ENCODE data around the gene MRTFA. TPM values are rescaled to one million over a fixed set of nuclear protein-coding genes. Genes with fewer than 3 reads are reported as not detected.

The MRTFA gene
- total RNA-seq, 1 donor from 2014 or later, result 52.8 TPM

GRCh38 chr22:40421082-40421350, 215.5 kb downstream of the MRTFA start:
- Mint-ChIP-seq H3K4me3 (no peak overlapping the region), H3K9me3 (no peaks in the 10 kb centered on the region), H3K36me3 (ENCODE audit: low read depth) (peaks cover 10% of the 10 kb centered on the region), H3K27me3 (ENCODE audit: low read depth) (no peaks in the 10 kb centered on the region), H3K27ac (ENCODE audit: unreplicated experiment) (no peak overlapping the region), H3K4me1 (no peaks in the 10 kb centered on the region)
- no peak for DNase-seq (ENCODE audit: low read depth, low spot score)
- no peak for TF ChIP-seq CTCF (conservative IDR thresholded peaks at IDR 0.05)

GRCh38 chr22:40420341-40421081, 216.0 kb downstream of the MRTFA start:
- DNase-seq (ENCODE audit: low read depth, low spot score), result no peak
- Mint-ChIP-seq H3K27ac (ENCODE audit: unreplicated experiment) (no peak overlapping the region), H3K4me1 (no peaks in the 10 kb centered on the region), H3K36me3 (ENCODE audit: low read depth) (peaks cover 13% of the 10 kb centered on the region), H3K9me3 (no peaks in the 10 kb centered on the region), H3K4me3 (no peak overlapping the region), H3K27me3 (ENCODE audit: low read depth) (no peaks in the 10 kb centered on the region)
- TF ChIP-seq CTCF (conservative IDR thresholded peaks at IDR 0.05), result no peak

- no peaks in the 10 kb centered on the region for H3K4me1 Mint-ChIP-seq
- H3K27ac Mint-ChIP-seq (ENCODE audit: unreplicated experiment), result no peak overlapping the region
- H3K27me3 Mint-ChIP-seq (ENCODE audit: low read depth), result no peaks in the 10 kb centered on the region
- peaks cover 13% of the 10 kb centered on the region for H3K36me3 Mint-ChIP-seq (ENCODE audit: low read depth)
- no peak for TF ChIP-seq CTCF (conservative IDR thresholded peaks at IDR 0.05)
- no peak for DNase-seq (ENCODE audit: low read depth, low spot score)
- no peak overlapping the region for H3K4me3 Mint-ChIP-seq
- no peaks in the 10 kb centered on the region for H3K9me3 Mint-ChIP-seq
Measured at GRCh38 chr22:40419718-40420117, 216.8 kb downstream of the MRTFA start.

GRCh38 chr22:40418366-40419201, 217.9 kb downstream of the MRTFA start:
- TF ChIP-seq CTCF (conservative IDR thresholded peaks at IDR 0.05), result no peak
- peaks cover 13% of the 10 kb centered on the region for H3K36me3 Mint-ChIP-seq (ENCODE audit: low read depth)
- no peak overlapping the region for H3K4me3 Mint-ChIP-seq
- H3K4me1 Mint-ChIP-seq, result no peaks in the 10 kb centered on the region
- no peaks in the 10 kb centered on the region for H3K9me3 Mint-ChIP-seq
- H3K27me3 Mint-ChIP-seq (ENCODE audit: low read depth), result no peaks in the 10 kb centered on the region
- DNase-seq (ENCODE audit: low read depth, low spot score), result no peak
- no peak overlapping the region for H3K27ac Mint-ChIP-seq (ENCODE audit: unreplicated experiment)

GRCh38 chr22:40417881-40418280, 218.6 kb downstream of the MRTFA start:
- no peak overlapping the region for H3K27ac Mint-ChIP-seq (ENCODE audit: unreplicated experiment)
- no peak overlapping the region for H3K4me3 Mint-ChIP-seq
- no peaks in the 10 kb centered on the region for H3K4me1 Mint-ChIP-seq
- no peaks in the 10 kb centered on the region for H3K9me3 Mint-ChIP-seq
- TF ChIP-seq CTCF (conservative IDR thresholded peaks at IDR 0.05), result no peak
- no peaks in the 10 kb centered on the region for H3K27me3 Mint-ChIP-seq (ENCODE audit: low read depth)
- no peak for DNase-seq (ENCODE audit: low read depth, low spot score)
- peaks cover 13% of the 10 kb centered on the region for H3K36me3 Mint-ChIP-seq (ENCODE audit: low read depth)

All from neural crest cell (in vitro differentiated cells).